K562 (cell line): ENCODE data around the gene SLC49A4. TPM values are rescaled to one million over a fixed set of nuclear protein-coding genes. Genes with fewer than 3 reads are reported as not detected.

Experiments used
- ERF ChIP-seq: fragments of 450-650 bp; formaldehyde crosslinking; IDR thresholded peaks from 2 replicates; pipeline ENCODE4 v1.4.0; 2020; ENCODE audit warnings: mild to moderate bottlenecking, mixed read lengths
- HMG20A ChIP-seq: fragments of 450-650 bp; formaldehyde crosslinking; conservative IDR thresholded peaks from 2 replicates; pipeline ENCODE4 v1.4.0; 2020; ENCODE audit warnings: mild to moderate bottlenecking, mixed read lengths
- NCOA6 ChIP-seq: fragments of 450-650 bp; IDR thresholded peaks from 2 replicates; pipeline ENCODE4 v1.6.1; 2017; ENCODE audit warnings: mild to moderate bottlenecking
- NELFE ChIP-seq: IDR thresholded peaks from 2 replicates; pipeline ENCODE4 v1.6.1; 2011; ENCODE audit warnings: mild to moderate bottlenecking; ENCODE audit not compliant: insufficient read depth, insufficient read length
- REST ChIP-seq, 2 experiments: fragments of 450-650 bp; formaldehyde crosslinking in 1 of 2; IDR thresholded peaks; 2 replicates each; pipeline versions ENCODE4 v1.4.0 to v1.6.1; 2014 to 2020; ENCODE audit warnings: mild to moderate bottlenecking in 2 of 2, borderline replicate concordance in 1 of 2, low read depth in 1 of 2
- ZNF263 ChIP-seq: sonication (generic); formaldehyde crosslinking; IDR thresholded peaks from 2 replicates; pipeline ENCODE4 v1.8.0; 2022; ENCODE audit warnings: mild to moderate bottlenecking, missing genetic modification reagents, borderline replicate concordance
- ZNF609 ChIP-seq: sonication (generic); formaldehyde crosslinking; IDR thresholded peaks from 2 replicates; pipeline ENCODE4 v1.8.1; 2023; ENCODE audit warnings: missing genetic modification reagents, mild to moderate bottlenecking, borderline replicate concordance
- polyA plus RNA-seq, 8 experiments: library from polyadenylated mRNA; depleted of rRNA in 4 of 8; stranded (reverse) in 5 of 8; unstranded in 3 of 8; fragments of >200 nt; fragmentation: Nextera tagmentation in 2 of 8; fragmentation: Illumina TruSeq in 1 of 8; extraction: Ambion mirVana in 2 of 8; extraction: Trizol in 1 of 8; gene quantifications; 2 replicates each; pipeline versions ENCODE4 v1.2.1 to v1.2.3, GENCODE V29; 2011 to 2014; ENCODE audit warnings: inconsistent platforms in 1 of 8, missing spikeins in 1 of 8
- total RNA-seq, 7 experiments: library from RNA; depleted of rRNA in 6 of 7; stranded (reverse); fragments of >200 nt in 6 of 7; fragmentation: Illumina TruSeq in 2 of 7; extraction: Trizol in 2 of 7; gene quantifications; 2 replicates each; pipeline versions ENCODE4 v1.2.1 to v1.2.3, GENCODE V29; 2011 to 2021; ENCODE audit warnings: low replicate concordance in 1 of 7

SLC49A4 gene
- total and polyA plus RNA-seq, 9 of the 15 experiments (the other 6 are each of a cell fraction or from before 2014, with no cell fraction given): 0.15 to 1.3 (median 0.83) TPM

GRCh38 chr3:122918576-122919290, 123.9 kb downstream of the SLC49A4 start (continued):
- TF ChIP-seq REST (IDR thresholded peaks at IDR 0.05; ENCODE audit: borderline replicate concordance) (peak; percentile 78), REST (CRISPR knock-in tag; IDR thresholded peaks at IDR 0.05; ENCODE audit: low read depth) (no peak), ZNF609 (CRISPR knock-in tag) (no peak), ERF (CRISPR knock-in tag) (no peak), HMG20A (no peak), NELFE (no peak), ZNF263 (CRISPR knock-in tag) (no peak), NCOA6 (no peak)
- TF ChIP-seq, all 486 proteins: peak for 3
